Sigmoid colon (tissue), 4 donors: ENCODE results near the gene USP2.

ENCODE experiments used
- EP300 ChIP-seq, 4 donors: sonication (generic); formaldehyde crosslinking; IDR thresholded peaks; one replicate each; pipeline ENCODE4 v1.6.1; 2017; ENCODE audit warnings: antibody characterized with exemption in 4 of 4
- TF ChIP-seq, protein P1 (sequence below), 4 experiments: fragments of 450-650 bp in 3 of 4; fragments of 200-600 bp in 1 of 4; IDR thresholded peaks; one replicate each; pipeline ENCODE4 v1.5.1; 2016 to 2019; ENCODE audit warnings: antibody characterized with exemption in 4 of 4, mild to moderate bottlenecking in 3 of 4, moderate library complexity in 2 of 4

DNA sequence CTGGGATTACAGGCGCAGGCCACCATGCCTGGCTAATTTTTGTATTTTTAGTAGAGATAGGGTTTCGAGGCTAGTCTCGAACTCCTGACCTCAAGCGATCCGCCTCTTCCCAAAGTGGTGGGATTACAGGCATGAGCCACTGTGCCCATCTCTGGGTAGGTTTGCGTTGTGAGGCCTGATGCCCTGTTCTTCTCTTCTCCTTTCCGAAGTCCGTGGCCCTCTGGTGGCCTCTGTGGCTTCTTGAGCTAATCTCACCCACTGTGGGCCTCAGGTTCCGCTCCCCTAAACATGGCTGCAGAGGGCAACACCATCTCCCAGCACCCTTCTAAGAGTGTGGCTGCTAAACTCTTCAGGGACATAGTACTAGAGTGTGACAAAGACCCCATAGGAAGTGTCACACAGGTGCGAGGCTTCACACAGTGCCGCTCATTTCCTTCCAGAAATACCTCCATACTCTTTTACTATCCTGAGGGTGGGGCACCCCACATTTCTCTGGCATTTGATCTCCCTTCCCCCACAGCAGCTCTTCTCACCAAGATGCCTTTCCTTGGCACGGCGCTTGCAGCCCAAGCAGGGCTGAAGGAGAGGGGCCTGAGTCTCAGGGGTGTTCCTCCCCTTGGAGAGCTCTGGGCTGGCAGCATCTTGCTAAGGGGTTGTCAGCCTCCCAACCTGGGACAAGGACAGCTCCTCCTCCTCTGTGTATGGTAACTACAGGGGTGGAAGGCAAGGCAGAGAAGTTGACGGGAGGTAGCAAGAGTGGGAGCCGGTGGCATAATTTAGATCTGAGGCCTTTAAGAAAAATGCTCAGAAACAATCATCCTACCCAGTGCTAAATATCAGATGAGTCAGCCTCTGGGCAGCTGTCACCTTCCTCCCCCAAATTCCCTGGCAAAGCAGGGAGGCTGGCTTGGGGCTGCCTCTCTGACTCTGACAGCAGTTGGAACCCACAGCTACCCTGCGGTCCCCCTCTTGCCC lies 35.4 kb upstream of the USP2 start:
- TF ChIP-seq, protein P1, sequence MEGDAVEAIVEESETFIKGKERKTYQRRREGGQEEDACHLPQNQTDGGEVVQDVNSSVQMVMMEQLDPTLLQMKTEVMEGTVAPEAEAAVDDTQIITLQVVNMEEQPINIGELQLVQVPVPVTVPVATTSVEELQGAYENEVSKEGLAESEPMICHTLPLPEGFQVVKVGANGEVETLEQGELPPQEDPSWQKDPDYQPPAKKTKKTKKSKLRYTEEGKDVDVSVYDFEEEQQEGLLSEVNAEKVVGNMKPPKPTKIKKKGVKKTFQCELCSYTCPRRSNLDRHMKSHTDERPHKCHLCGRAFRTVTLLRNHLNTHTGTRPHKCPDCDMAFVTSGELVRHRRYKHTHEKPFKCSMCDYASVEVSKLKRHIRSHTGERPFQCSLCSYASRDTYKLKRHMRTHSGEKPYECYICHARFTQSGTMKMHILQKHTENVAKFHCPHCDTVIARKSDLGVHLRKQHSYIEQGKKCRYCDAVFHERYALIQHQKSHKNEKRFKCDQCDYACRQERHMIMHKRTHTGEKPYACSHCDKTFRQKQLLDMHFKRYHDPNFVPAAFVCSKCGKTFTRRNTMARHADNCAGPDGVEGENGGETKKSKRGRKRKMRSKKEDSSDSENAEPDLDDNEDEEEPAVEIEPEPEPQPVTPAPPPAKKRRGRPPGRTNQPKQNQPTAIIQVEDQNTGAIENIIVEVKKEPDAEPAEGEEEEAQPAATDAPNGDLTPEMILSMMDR (IDR thresholded peaks at IDR 0.05), result no peak
- TF ChIP-seq EP300 (IDR thresholded peaks at IDR 0.05), result no peak
